ENCODE measurements around the gene ARMC8.
A peak's percentile ranks its signal among the peaks of the same experiment; 100 is the strongest.
"Not testable (repeated sequence)": the region's sequence is repeated elsewhere in the genome, so short reads cannot be mapped to it uniquely, and the experiment has no call there.

ARMC8 gene

GRCh38 chr3:138187296-138188012 is at the start of gene ARMC8:
ARMC8 (plus strand) TSS chr3:138187301; CDS start chr3:138187555, 254 bp downstream.
- peak; percentile 44 for DNase-seq (ENCODE audit: low spot score)

- no peak for DNase-seq (ENCODE audit: low spot score)
Measured at GRCh38 chr3:138137861-138138260, 49.2 kb upstream of the ARMC8 start.

- no peak for DNase-seq (ENCODE audit: low spot score)
Measured at GRCh38 chr3:138139691-138140090, 47.4 kb upstream of the ARMC8 start.

- no peak for DNase-seq (ENCODE audit: low spot score)
Measured at GRCh38 chr3:138140940-138141339, 46.2 kb upstream of the ARMC8 start.

GRCh38 chr3:138142181-138142580 is 44.9 kb upstream of the ARMC8 start:
- not testable (repeated sequence) for DNase-seq (ENCODE audit: low spot score)

- DNase-seq (ENCODE audit: low spot score): no peak
Measured at GRCh38 chr3:138148503-138148902, 38.6 kb upstream of the ARMC8 start.

GRCh38 chr3:138154534-138154933 is 32.6 kb upstream of the ARMC8 start:
- DNase-seq (ENCODE audit: low spot score): no peak

- DNase-seq (ENCODE audit: low spot score): no peak
Measured at GRCh38 chr3:138157743-138158142, 29.4 kb upstream of the ARMC8 start.

- no peak for DNase-seq (ENCODE audit: low spot score)
Measured at GRCh38 chr3:138165061-138165460, 22.0 kb upstream of the ARMC8 start.

GRCh38 chr3:138172625-138173024 is 14.5 kb upstream of the ARMC8 start:
- no peak for DNase-seq (ENCODE audit: low spot score)

GRCh38 chr3:138173769-138174420 is 13.2 kb upstream of the ARMC8 start:
- DNase-seq (ENCODE audit: low spot score): no peak

- DNase-seq (ENCODE audit: low spot score): peak; percentile 88
Measured at GRCh38 chr3:138174421-138175131, 12.5 kb upstream of the ARMC8 start, which contains the start of gene DBR1. DBR1 (minus strand) TSS chr3:138174921; CDS start chr3:138174795, 126 bp downstream.

- peak; percentile 58 for DNase-seq (ENCODE audit: low spot score)
Measured at GRCh38 chr3:138180375-138181029, 6.6 kb upstream of the ARMC8 start.

- no peak for DNase-seq (ENCODE audit: low spot score)
Measured at GRCh38 chr3:138184994-138185393, 2.1 kb upstream of the ARMC8 start.

GRCh38 chr3:138186221-138186620 is 880 bp upstream of the ARMC8 start:
- DNase-seq (ENCODE audit: low spot score): peak; percentile 43

GRCh38 chr3:138186803-138187295 is 252 bp upstream of the ARMC8 start:
- peak; percentile 93 for DNase-seq (ENCODE audit: low spot score)

GRCh38 chr3:138188013-138188730 is 1.1 kb downstream of the ARMC8 start:
- peak; percentile 24 for DNase-seq (ENCODE audit: low spot score)

GRCh38 chr3:138195481-138195880 is 8.4 kb downstream of the ARMC8 start:
- no peak for DNase-seq (ENCODE audit: low spot score)

- DNase-seq (ENCODE audit: low spot score): no peak
Measured at GRCh38 chr3:138196023-138196422, 8.9 kb downstream of the ARMC8 start.

GRCh38 chr3:138197058-138197457 is 10.0 kb downstream of the ARMC8 start:
- DNase-seq (ENCODE audit: low spot score): no peak

GRCh38 chr3:138197524-138197923 is 10.4 kb downstream of the ARMC8 start:
- no peak for DNase-seq (ENCODE audit: low spot score)
